SK-N-SH treated with all-trans-retinoic acid at 6 μM for 48 hours (cell line): Measurements from ENCODE around the gene PHRF1.

Experiments used
- ATAC-seq: fragments of 200-7000 bp; cut with Tn5 transposase; 3 replicates; pipeline ENCODE4 v1.9.1; 2020; ENCODE audit warnings: mild to moderate bottlenecking, moderate library complexity
- BACH2 ChIP-seq: fragments of 250-450 bp; sonication (Bioruptor Pico); IDR thresholded peaks from 2 replicates; pipeline ENCODE4 v1.9.0; 2021; ENCODE audit warnings: mild to moderate bottlenecking, borderline replicate concordance
- ESRRG ChIP-seq: fragments of 250-450 bp; sonication (Bioruptor Pico); IDR thresholded peaks from 2 replicates; pipeline ENCODE4 v1.6.1; 2021; ENCODE audit warnings: mild to moderate bottlenecking
- GLIS3 ChIP-seq: fragments of 250-450 bp; sonication (Bioruptor Pico); IDR thresholded peaks from 2 replicates; pipeline ENCODE4 v1.5.0; 2020; ENCODE audit warnings: mild to moderate bottlenecking, moderate library complexity
- ISL1 ChIP-seq: fragments of 250-450 bp; sonication (Bioruptor Pico); IDR thresholded peaks from 2 replicates; pipeline ENCODE4 v2.1.2; 2022; ENCODE audit warnings: mild to moderate bottlenecking, moderate library complexity
- OSR1 ChIP-seq: fragments of 250-450 bp; sonication (Bioruptor Pico); IDR thresholded peaks from 2 replicates; pipeline ENCODE4 v1.8.0; 2022; ENCODE audit warnings: moderate library complexity, mild to moderate bottlenecking, inconsistent platforms
- PPARA ChIP-seq: fragments of 250-450 bp; sonication (Bioruptor Pico); IDR thresholded peaks from 2 replicates; pipeline ENCODE4 v1.5.0; 2020; ENCODE audit warnings: mild to moderate bottlenecking, borderline replicate concordance
- SNAI2 ChIP-seq: fragments of 250-450 bp; sonication (Bioruptor Pico); IDR thresholded peaks from 2 replicates; pipeline ENCODE4 v1.5.0; 2020; ENCODE audit warnings: mild to moderate bottlenecking, moderate library complexity
- TCF4 ChIP-seq: fragments of 250-450 bp; sonication (Bioruptor Pico); IDR thresholded peaks from 2 replicates; pipeline ENCODE4 v1.8.0; 2021; ENCODE audit warnings: mild to moderate bottlenecking, moderate library complexity, borderline replicate concordance
- TOX ChIP-seq: fragments of 250-450 bp; sonication (Bioruptor Pico); IDR thresholded peaks from 2 replicates; pipeline ENCODE4 v1.8.0; 2021; ENCODE audit warnings: mild to moderate bottlenecking, moderate library complexity, borderline replicate concordance
- ZC3H10 ChIP-seq: fragments of 250-450 bp; sonication (Bioruptor Pico); IDR thresholded peaks from 2 replicates; pipeline ENCODE4 v1.5.1; 2021; ENCODE audit warnings: mild to moderate bottlenecking, moderate library complexity
- ZFP3 ChIP-seq: fragments of 250-450 bp; sonication (Bioruptor Pico); IDR thresholded peaks from 2 replicates; pipeline ENCODE4 v1.5.0; 2020; ENCODE audit warnings: mild to moderate bottlenecking, moderate library complexity
- ZFP30 ChIP-seq: fragments of 450-650 bp; formaldehyde crosslinking; IDR thresholded peaks from 2 replicates; pipeline ENCODE4 v1.5.0; 2022; ENCODE audit warnings: mild to moderate bottlenecking, moderate library complexity
- ZNF8 ChIP-seq: fragments of 450-650 bp; formaldehyde crosslinking; IDR thresholded peaks from 2 replicates; pipeline ENCODE4 v1.5.0; 2020; ENCODE audit warnings: mild to moderate bottlenecking, moderate library complexity
- TF ChIP-seq, protein P1 (sequence below): fragments of 250-450 bp; sonication (Bioruptor Pico); IDR thresholded peaks from 2 replicates; pipeline ENCODE4 v1.8.0; 2020; ENCODE audit warnings: mild to moderate bottlenecking, moderate library complexity, borderline replicate concordance
- TF ChIP-seq, protein P2 (sequence below): fragments of 250-450 bp; sonication (Bioruptor Pico); IDR thresholded peaks from 2 replicates; pipeline ENCODE4 v1.8.0; 2021; ENCODE audit warnings: low read depth, mild to moderate bottlenecking, moderate library complexity, borderline replicate concordance
- TF ChIP-seq, protein P3 (sequence below): fragments of 250-450 bp; sonication (Bioruptor Pico); IDR thresholded peaks from 2 replicates; pipeline ENCODE4 v1.5.0; 2020; ENCODE audit warnings: mild to moderate bottlenecking, moderate library complexity
- TF ChIP-seq, protein P4 (sequence below): fragments of 250-450 bp; sonication (Bioruptor Pico); IDR thresholded peaks from 2 replicates; pipeline ENCODE4 v1.5.1; 2021; ENCODE audit warnings: mild to moderate bottlenecking, moderate library complexity

Gene PHRF1

DNA sequence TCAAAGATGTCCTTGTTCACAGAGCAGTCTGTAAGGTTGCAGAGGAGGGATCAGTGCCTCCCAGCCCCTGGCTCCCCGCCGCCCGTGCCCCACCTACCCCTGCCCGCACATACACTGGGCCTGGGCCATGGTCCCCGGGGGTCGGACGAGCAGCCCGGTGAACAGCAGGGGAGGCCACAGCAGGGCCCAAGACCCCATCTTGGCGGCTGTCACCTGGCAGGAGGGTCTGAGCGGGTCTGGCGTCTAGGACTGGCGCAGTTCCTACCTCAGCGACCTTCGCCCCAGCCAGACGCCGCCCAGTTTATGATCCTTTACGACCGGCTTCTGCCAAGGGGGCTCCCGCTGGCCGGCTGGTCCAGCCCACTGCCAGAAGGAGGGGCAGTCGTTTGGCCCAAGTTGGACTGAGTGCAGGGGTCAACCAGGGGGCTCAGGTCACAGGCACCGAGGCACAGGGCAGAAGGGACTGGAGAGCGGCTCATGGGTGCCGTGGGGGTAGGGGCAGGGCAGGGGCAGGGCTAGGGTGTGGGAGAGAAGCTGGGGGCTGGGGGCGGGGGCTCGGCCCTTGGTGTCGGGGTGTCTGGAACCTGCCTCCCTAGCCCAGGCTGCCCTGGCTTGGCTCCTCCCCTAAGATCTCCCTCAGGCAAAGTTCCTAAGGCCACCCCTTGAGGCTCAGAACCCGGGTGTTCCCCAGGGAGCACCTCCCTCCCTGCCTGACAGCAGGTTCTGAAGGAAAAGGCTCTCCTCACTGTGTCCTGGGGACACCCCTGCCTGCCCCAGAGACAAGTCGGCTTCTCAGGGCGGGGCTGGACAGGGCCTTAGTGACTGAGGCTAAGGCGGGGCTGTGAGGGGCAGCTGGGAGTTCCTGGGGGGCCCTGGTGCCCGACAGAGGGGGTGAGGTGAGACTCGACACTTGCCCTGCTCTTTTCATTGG is 48.7 kb downstream of the PHRF1 start, which contains the start of gene CDHR5:
Gene CDHR5 (minus strand): TSS at position 251 of the 931 bp plus-strand sequence. CDS start 53 bp downstream, at position 198.
- ATAC-seq = no peak; the same call in 2 of the 3 replicates
- TF ChIP-seq OSR1 (CRISPR knock-in tag) (no peak), ZFP3 (CRISPR knock-in tag) (no peak), BACH2 (no peak), ISL1 (CRISPR knock-in tag) (no peak), ZFP30 (no peak), TOX (CRISPR knock-in tag) (no peak), ZNF8 (no peak)
- TF ChIP-seq, protein P1, sequence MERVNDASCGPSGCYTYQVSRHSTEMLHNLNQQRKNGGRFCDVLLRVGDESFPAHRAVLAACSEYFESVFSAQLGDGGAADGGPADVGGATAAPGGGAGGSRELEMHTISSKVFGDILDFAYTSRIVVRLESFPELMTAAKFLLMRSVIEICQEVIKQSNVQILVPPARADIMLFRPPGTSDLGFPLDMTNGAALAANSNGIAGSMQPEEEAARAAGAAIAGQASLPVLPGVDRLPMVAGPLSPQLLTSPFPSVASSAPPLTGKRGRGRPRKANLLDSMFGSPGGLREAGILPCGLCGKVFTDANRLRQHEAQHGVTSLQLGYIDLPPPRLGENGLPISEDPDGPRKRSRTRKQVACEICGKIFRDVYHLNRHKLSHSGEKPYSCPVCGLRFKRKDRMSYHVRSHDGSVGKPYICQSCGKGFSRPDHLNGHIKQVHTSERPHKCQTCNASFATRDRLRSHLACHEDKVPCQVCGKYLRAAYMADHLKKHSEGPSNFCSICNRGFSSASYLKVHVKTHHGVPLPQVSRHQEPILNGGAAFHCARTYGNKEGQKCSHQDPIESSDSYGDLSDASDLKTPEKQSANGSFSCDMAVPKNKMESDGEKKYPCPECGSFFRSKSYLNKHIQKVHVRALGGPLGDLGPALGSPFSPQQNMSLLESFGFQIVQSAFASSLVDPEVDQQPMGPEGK = no peak
- TF ChIP-seq, protein P2, sequence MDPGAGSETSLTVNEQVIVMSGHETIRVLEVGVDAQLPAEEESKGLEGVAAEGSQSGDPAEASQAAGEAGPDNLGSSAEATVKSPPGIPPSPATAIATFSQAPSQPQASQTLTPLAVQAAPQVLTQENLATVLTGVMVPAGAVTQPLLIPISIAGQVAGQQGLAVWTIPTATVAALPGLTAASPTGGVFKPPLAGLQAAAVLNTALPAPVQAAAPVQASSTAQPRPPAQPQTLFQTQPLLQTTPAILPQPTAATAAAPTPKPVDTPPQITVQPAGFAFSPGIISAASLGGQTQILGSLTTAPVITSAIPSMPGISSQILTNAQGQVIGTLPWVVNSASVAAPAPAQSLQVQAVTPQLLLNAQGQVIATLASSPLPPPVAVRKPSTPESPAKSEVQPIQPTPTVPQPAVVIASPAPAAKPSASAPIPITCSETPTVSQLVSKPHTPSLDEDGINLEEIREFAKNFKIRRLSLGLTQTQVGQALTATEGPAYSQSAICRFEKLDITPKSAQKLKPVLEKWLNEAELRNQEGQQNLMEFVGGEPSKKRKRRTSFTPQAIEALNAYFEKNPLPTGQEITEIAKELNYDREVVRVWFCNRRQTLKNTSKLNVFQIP = no peak

- TF ChIP-seq OSR1 (CRISPR knock-in tag) (no peak), ZC3H10 (CRISPR knock-in tag) (no peak), TOX (CRISPR knock-in tag) (no peak), PPARA (CRISPR knock-in tag) (no peak), ESRRG (CRISPR knock-in tag) (no peak), ZFP30 (no peak), TCF4 (CRISPR knock-in tag) (no peak), SNAI2 (CRISPR knock-in tag) (no peak), BACH2 (no peak), ZNF8 (no peak), ZFP3 (CRISPR knock-in tag) (no peak), GLIS3 (CRISPR knock-in tag) (no peak)
- TF ChIP-seq, protein P3, sequence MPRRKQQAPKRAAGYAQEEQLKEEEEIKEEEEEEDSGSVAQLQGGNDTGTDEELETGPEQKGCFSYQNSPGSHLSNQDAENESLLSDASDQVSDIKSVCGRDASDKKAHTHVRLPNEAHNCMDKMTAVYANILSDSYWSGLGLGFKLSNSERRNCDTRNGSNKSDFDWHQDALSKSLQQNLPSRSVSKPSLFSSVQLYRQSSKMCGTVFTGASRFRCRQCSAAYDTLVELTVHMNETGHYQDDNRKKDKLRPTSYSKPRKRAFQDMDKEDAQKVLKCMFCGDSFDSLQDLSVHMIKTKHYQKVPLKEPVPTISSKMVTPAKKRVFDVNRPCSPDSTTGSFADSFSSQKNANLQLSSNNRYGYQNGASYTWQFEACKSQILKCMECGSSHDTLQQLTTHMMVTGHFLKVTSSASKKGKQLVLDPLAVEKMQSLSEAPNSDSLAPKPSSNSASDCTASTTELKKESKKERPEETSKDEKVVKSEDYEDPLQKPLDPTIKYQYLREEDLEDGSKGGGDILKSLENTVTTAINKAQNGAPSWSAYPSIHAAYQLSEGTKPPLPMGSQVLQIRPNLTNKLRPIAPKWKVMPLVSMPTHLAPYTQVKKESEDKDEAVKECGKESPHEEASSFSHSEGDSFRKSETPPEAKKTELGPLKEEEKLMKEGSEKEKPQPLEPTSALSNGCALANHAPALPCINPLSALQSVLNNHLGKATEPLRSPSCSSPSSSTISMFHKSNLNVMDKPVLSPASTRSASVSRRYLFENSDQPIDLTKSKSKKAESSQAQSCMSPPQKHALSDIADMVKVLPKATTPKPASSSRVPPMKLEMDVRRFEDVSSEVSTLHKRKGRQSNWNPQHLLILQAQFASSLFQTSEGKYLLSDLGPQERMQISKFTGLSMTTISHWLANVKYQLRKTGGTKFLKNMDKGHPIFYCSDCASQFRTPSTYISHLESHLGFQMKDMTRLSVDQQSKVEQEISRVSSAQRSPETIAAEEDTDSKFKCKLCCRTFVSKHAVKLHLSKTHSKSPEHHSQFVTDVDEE (CRISPR knock-in tag) = no peak
- TF ChIP-seq, protein P2 = no peak
- TF ChIP-seq, protein P4, sequence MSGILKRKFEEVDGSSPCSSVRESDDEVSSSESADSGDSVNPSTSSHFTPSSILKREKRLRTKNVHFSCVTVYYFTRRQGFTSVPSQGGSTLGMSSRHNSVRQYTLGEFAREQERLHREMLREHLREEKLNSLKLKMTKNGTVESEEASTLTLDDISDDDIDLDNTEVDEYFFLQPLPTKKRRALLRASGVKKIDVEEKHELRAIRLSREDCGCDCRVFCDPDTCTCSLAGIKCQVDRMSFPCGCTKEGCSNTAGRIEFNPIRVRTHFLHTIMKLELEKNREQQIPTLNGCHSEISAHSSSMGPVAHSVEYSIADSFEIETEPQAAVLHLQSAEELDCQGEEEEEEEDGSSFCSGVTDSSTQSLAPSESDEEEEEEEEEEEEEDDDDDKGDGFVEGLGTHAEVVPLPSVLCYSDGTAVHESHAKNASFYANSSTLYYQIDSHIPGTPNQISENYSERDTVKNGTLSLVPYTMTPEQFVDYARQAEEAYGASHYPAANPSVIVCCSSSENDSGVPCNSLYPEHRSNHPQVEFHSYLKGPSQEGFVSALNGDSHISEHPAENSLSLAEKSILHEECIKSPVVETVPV (CRISPR knock-in tag) = no peak
These were observed 49.5 kb downstream of the PHRF1 start for GRCh38 chr11:625636-626268.

More at GRCh38 chr11:625636-626268, 49.5 kb downstream of the PHRF1 start:
- ATAC-seq = no peak
